HG03103 (cell line): Measurements from ENCODE around the gene ISLR.

Source experiments
- ATAC-seq: cut with Tn5 transposase; IDR thresholded peaks from one replicate; pipeline ENCODE4 v1.9.1; 2021; ENCODE audit warnings: low read depth; ENCODE audit not compliant: unreplicated experiment

ISLR gene

GRCh38 chr15:74209997-74210671 is 36.6 kb downstream of the ISLR start:
- ATAC-seq: no peak

- ATAC-seq: no peak
Observed at GRCh38 chr15:74210729-74211128, 37.2 kb downstream of the ISLR start.

GRCh38 chr15:74211656-74212055 is 38.1 kb downstream of the ISLR start:
- no peak for ATAC-seq

- ATAC-seq: no peak
Observed at GRCh38 chr15:74212494-74212893, 39.0 kb downstream of the ISLR start.

- no peak for ATAC-seq
Observed at GRCh38 chr15:74213858-74214284, 40.4 kb downstream of the ISLR start.

- no peak for ATAC-seq
Observed at GRCh38 chr15:74214324-74215021, 41.0 kb downstream of the ISLR start.

- no peak for ATAC-seq
Observed at GRCh38 chr15:74215958-74216357, 42.4 kb downstream of the ISLR start.

- no peak for ATAC-seq
Observed at GRCh38 chr15:74216949-74217348, 43.4 kb downstream of the ISLR start.

- ATAC-seq: no peak
Observed at GRCh38 chr15:74217907-74218885, 44.7 kb downstream of the ISLR start.

GRCh38 chr15:74220475-74221248 is 47.2 kb downstream of the ISLR start:
- no peak for ATAC-seq

- ATAC-seq: no peak
Observed at GRCh38 chr15:74221399-74222239, 48.1 kb downstream of the ISLR start.

- no peak for ATAC-seq
Observed at GRCh38 chr15:74222240-74223119, 49.0 kb downstream of the ISLR start.

- no peak for ATAC-seq
Observed at GRCh38 chr15:74225928-74226327, 52.4 kb downstream of the ISLR start.
